ENCODE data around the gene SLCO4C1. TPM values are rescaled to one million over a fixed set of nuclear protein-coding genes. Genes with fewer than 3 reads are reported as not detected.

SLCO4C1 gene
- total RNA-seq, 1 donor from 2014 or later = 1.5 TPM

GRCh38 chr5:102313912-102314311 is 17.8 kb upstream of the SLCO4C1 start:
- Mint-ChIP-seq H3K27ac (ENCODE audit: unreplicated experiment) (no peak overlapping the region), H3K27me3 (ENCODE audit: unreplicated experiment) (no peaks in the 10 kb centered on the region), H3K4me1 (ENCODE audit: low read depth, unreplicated experiment) (no peaks in the 10 kb centered on the region), H3K9me3 (ENCODE audit: unreplicated experiment) (no peaks in the 10 kb centered on the region), H3K36me3 (ENCODE audit: unreplicated experiment) (no peaks in the 10 kb centered on the region), H3K4me3 (ENCODE audit: unreplicated experiment) (no peak overlapping the region)
- no peak for TF ChIP-seq CTCF (IDR thresholded peaks at IDR 0.05; ENCODE audit: partially characterized antibody, unreplicated experiment)
- no peak for DNase-seq

GRCh38 chr5:102312586-102313370 is 16.7 kb upstream of the SLCO4C1 start:
- H3K27ac Mint-ChIP-seq (ENCODE audit: unreplicated experiment) = no peak overlapping the region
- TF ChIP-seq CTCF (IDR thresholded peaks at IDR 0.05; ENCODE audit: partially characterized antibody, unreplicated experiment) = no peak
- no peaks in the 10 kb centered on the region for H3K27me3 Mint-ChIP-seq (ENCODE audit: unreplicated experiment)
- H3K9me3 Mint-ChIP-seq (ENCODE audit: unreplicated experiment) = no peaks in the 10 kb centered on the region
- H3K4me3 Mint-ChIP-seq (ENCODE audit: unreplicated experiment) = no peak overlapping the region
- DNase-seq = no peak
- H3K36me3 Mint-ChIP-seq (ENCODE audit: unreplicated experiment) = no peaks in the 10 kb centered on the region
- no peaks in the 10 kb centered on the region for H3K4me1 Mint-ChIP-seq (ENCODE audit: low read depth, unreplicated experiment)

DNA sequence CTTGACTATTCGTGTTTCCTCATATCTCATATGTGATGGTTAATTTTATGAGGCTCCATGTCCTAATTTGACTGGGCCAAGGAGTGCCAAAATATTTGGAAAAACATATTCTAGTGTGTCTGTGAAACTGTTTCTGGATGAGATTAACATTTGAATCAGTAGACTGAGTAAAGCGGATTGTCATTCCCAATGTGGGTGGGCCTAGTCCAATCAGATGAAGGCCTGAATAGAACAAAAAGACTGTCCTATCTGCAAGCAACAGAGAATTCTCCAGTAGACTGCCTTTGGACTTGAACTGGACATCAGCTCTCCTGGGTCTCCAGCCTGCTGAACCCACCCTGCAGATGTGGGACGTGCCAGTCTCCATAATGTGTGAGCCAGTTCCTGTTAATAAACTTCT is 13.5 kb upstream of the SLCO4C1 start:
- H3K27ac Mint-ChIP-seq (ENCODE audit: unreplicated experiment) = no peak overlapping the region
- H3K4me1 Mint-ChIP-seq (ENCODE audit: low read depth, unreplicated experiment) = no peaks in the 10 kb centered on the region
- no peak for DNase-seq
- H3K4me3 Mint-ChIP-seq (ENCODE audit: unreplicated experiment) = no peak overlapping the region
- H3K27me3 Mint-ChIP-seq (ENCODE audit: unreplicated experiment) = no peaks in the 10 kb centered on the region
- H3K9me3 Mint-ChIP-seq (ENCODE audit: unreplicated experiment) = no peaks in the 10 kb centered on the region
- TF ChIP-seq CTCF (IDR thresholded peaks at IDR 0.05; ENCODE audit: partially characterized antibody, unreplicated experiment) = no peak
- no peaks in the 10 kb centered on the region for H3K36me3 Mint-ChIP-seq (ENCODE audit: unreplicated experiment)

- no peak overlapping the region for H3K27ac Mint-ChIP-seq (ENCODE audit: unreplicated experiment)
- no peaks in the 10 kb centered on the region for H3K4me1 Mint-ChIP-seq (ENCODE audit: low read depth, unreplicated experiment)
- no peaks in the 10 kb centered on the region for H3K9me3 Mint-ChIP-seq (ENCODE audit: unreplicated experiment)
- TF ChIP-seq CTCF (IDR thresholded peaks at IDR 0.05; ENCODE audit: partially characterized antibody, unreplicated experiment) = no peak
- no peak for DNase-seq
- H3K36me3 Mint-ChIP-seq (ENCODE audit: unreplicated experiment) = no peaks in the 10 kb centered on the region
- H3K27me3 Mint-ChIP-seq (ENCODE audit: unreplicated experiment) = no peaks in the 10 kb centered on the region
- H3K4me3 Mint-ChIP-seq (ENCODE audit: unreplicated experiment) = no peak overlapping the region
Measured at GRCh38 chr5:102307232-102307631, 11.1 kb upstream of the SLCO4C1 start.

GRCh38 chr5:102306121-102306520 is 10.0 kb upstream of the SLCO4C1 start:
- H3K27ac Mint-ChIP-seq (ENCODE audit: unreplicated experiment) = no peak overlapping the region
- H3K4me3 Mint-ChIP-seq (ENCODE audit: unreplicated experiment) = no peak overlapping the region
- H3K4me1 Mint-ChIP-seq (ENCODE audit: low read depth, unreplicated experiment) = no peaks in the 10 kb centered on the region
- no peak for DNase-seq
- no peaks in the 10 kb centered on the region for H3K27me3 Mint-ChIP-seq (ENCODE audit: unreplicated experiment)
- no peak for TF ChIP-seq CTCF (IDR thresholded peaks at IDR 0.05; ENCODE audit: partially characterized antibody, unreplicated experiment)
- no peaks in the 10 kb centered on the region for H3K36me3 Mint-ChIP-seq (ENCODE audit: unreplicated experiment)
- H3K9me3 Mint-ChIP-seq (ENCODE audit: unreplicated experiment) = no peaks in the 10 kb centered on the region

Measured in glutamatergic neuron (in vitro differentiated cells).